ENCODE results near the gene CYB5B.
"Not testable (repeated sequence)": the region's sequence is repeated elsewhere in the genome, so short reads cannot be mapped to it uniquely, and the experiment has no call there.

CYB5B gene

GRCh38 chr16:69435977-69436820 lies 11.8 kb downstream of the CYB5B start:
- no peak for TF ChIP-seq HDGF (IDR thresholded peaks at IDR 0.05; ENCODE audit: borderline replicate concordance)
- TF ChIP-seq SUZ12 (IDR thresholded peaks at IDR 0.05), result no peak
- TF ChIP-seq LEF1 (IDR thresholded peaks at IDR 0.05; ENCODE audit: borderline replicate concordance), result no peak
- TF ChIP-seq ARNT (IDR thresholded peaks at IDR 0.05), result no peak
- TF ChIP-seq CTBP1 (IDR thresholded peaks at IDR 0.05; ENCODE audit: borderline replicate concordance), result no peak
- TF ChIP-seq PKNOX1 (IDR thresholded peaks at IDR 0.05), result no peak
- no peak for TF ChIP-seq L3MBTL2 (conservative IDR thresholded peaks at IDR 0.05)
- no peak for TF ChIP-seq ELF4 (IDR thresholded peaks at IDR 0.05)
- TF ChIP-seq FOXM1 (IDR thresholded peaks at IDR 0.05; ENCODE audit: borderline replicate concordance), result no peak
- no peak for DNase-seq (ENCODE audit: extremely low spot score)
- CTCF ChIA-PET, result no interaction called here
- POLR2A ChIA-PET, result no interaction called here

- no peak for DNase-seq (ENCODE audit: extremely low spot score)
- CTCF ChIA-PET, result no interaction called here
- POLR2A ChIA-PET, result no interaction called here
- no peak for TF ChIP-seq L3MBTL2 (conservative IDR thresholded peaks at IDR 0.05)
- TF ChIP-seq SP1 (IDR thresholded peaks at IDR 0.05), result no peak
- no peak for TF ChIP-seq ARNT (IDR thresholded peaks at IDR 0.05)
- no peak for TF ChIP-seq LEF1 (IDR thresholded peaks at IDR 0.05; ENCODE audit: borderline replicate concordance)
- TF ChIP-seq FOXM1 (IDR thresholded peaks at IDR 0.05; ENCODE audit: borderline replicate concordance), result no peak
- TF ChIP-seq PKNOX1 (IDR thresholded peaks at IDR 0.05), result no peak
- TF ChIP-seq ZNF384 (IDR thresholded peaks at IDR 0.05), result no peak
- TF ChIP-seq ELF4 (IDR thresholded peaks at IDR 0.05), result no peak
- no peak for TF ChIP-seq FOXA1 (IDR thresholded peaks at IDR 0.05)
- TF ChIP-seq CTBP1 (IDR thresholded peaks at IDR 0.05; ENCODE audit: borderline replicate concordance), result no peak
- TF ChIP-seq SUZ12 (IDR thresholded peaks at IDR 0.05), result no peak
- TF ChIP-seq FOXK2 (IDR thresholded peaks at IDR 0.05), result no peak
- TF ChIP-seq TARDBP (IDR thresholded peaks at IDR 0.05), result no peak
- no peak for TF ChIP-seq BHLHE40 (IDR thresholded peaks at IDR 0.05; ENCODE audit: borderline replicate concordance)
- no peak for TF ChIP-seq NFRKB (IDR thresholded peaks at IDR 0.05)
- no peak for TF ChIP-seq HDGF (IDR thresholded peaks at IDR 0.05; ENCODE audit: borderline replicate concordance)
Observed at GRCh38 chr16:69436896-69437295, 12.5 kb downstream of the CYB5B start.

- POLR2A ChIA-PET, result no interaction called here
- CTCF ChIA-PET, result no interaction called here
- DNase-seq (ENCODE audit: extremely low spot score), result no peak
Observed at GRCh38 chr16:69438465-69438864, 14.0 kb downstream of the CYB5B start.

GRCh38 chr16:69440250-69440649 lies 15.8 kb downstream of the CYB5B start:
- DNase-seq (ENCODE audit: extremely low spot score), result no peak
- TF ChIP-seq BHLHE40 (IDR thresholded peaks at IDR 0.05; ENCODE audit: borderline replicate concordance) (no peak), ZNF384 (IDR thresholded peaks at IDR 0.05) (no peak), FOXA1 (IDR thresholded peaks at IDR 0.05) (no peak), PKNOX1 (IDR thresholded peaks at IDR 0.05) (no peak), CTBP1 (IDR thresholded peaks at IDR 0.05; ENCODE audit: borderline replicate concordance) (no peak), SP1 (IDR thresholded peaks at IDR 0.05) (no peak), LEF1 (IDR thresholded peaks at IDR 0.05; ENCODE audit: borderline replicate concordance) (no peak), ELF4 (IDR thresholded peaks at IDR 0.05) (no peak)
- ChIA-PET POLR2A (no interaction called here), CTCF (no interaction called here)

More at GRCh38 chr16:69438465-69438864, 14.0 kb downstream of the CYB5B start:
- TF ChIP-seq ELF4 (IDR thresholded peaks at IDR 0.05) (no peak), ZNF384 (IDR thresholded peaks at IDR 0.05) (no peak), PKNOX1 (IDR thresholded peaks at IDR 0.05) (no peak), SUZ12 (IDR thresholded peaks at IDR 0.05) (no peak), NFRKB (IDR thresholded peaks at IDR 0.05) (no peak), CTBP1 (IDR thresholded peaks at IDR 0.05; ENCODE audit: borderline replicate concordance) (no peak), L3MBTL2 (conservative IDR thresholded peaks at IDR 0.05) (no peak), SP1 (IDR thresholded peaks at IDR 0.05) (no peak), HDGF (IDR thresholded peaks at IDR 0.05; ENCODE audit: borderline replicate concordance) (no peak), TARDBP (IDR thresholded peaks at IDR 0.05) (no peak), BHLHE40 (IDR thresholded peaks at IDR 0.05; ENCODE audit: borderline replicate concordance) (no peak), ARNT (IDR thresholded peaks at IDR 0.05) (no peak), FOXM1 (IDR thresholded peaks at IDR 0.05; ENCODE audit: borderline replicate concordance) (no peak), FOXA1 (IDR thresholded peaks at IDR 0.05) (no peak), LEF1 (IDR thresholded peaks at IDR 0.05; ENCODE audit: borderline replicate concordance) (no peak), FOXK2 (IDR thresholded peaks at IDR 0.05) (no peak)

GRCh38 chr16:69441030-69441429 lies 16.6 kb downstream of the CYB5B start:
- DNase-seq (ENCODE audit: extremely low spot score); POLR2A ChIA-PET; CTCF ChIA-PET: not testable (repeated sequence)
